SU-DHL-6 (cell line): ENCODE measurements around the gene CCDC141.

Experiments
- CTCF ChIP-seq: fragments of 200-600 bp; sonication (generic); IDR thresholded peaks from one replicate; pipeline ENCODE4 v1.5.1; 2017; ENCODE audit warnings: antibody characterized with exemption, mild to moderate bottlenecking, low read length, moderate library complexity; ENCODE audit not compliant: insufficient read depth, poor library complexity, severe bottlenecking
- EZH2phosphoT487 ChIP-seq: fragments of 200-600 bp; sonication (generic), shearing (Covaris generic); conservative IDR thresholded peaks from 2 replicates; pipeline ENCODE4 v1.6.1; 2018; ENCODE audit warnings: mild to moderate bottlenecking, antibody characterized with exemption, low read length, moderate library complexity, mixed read lengths

- TF ChIP-seq CTCF (no peak), EZH2phosphoT487 (no peak)
These were observed 190.9 kb downstream of the CCDC141 start for GRCh38 chr2:178858896-178859625.
